CD4-positive, alpha-beta T cell (primary cell): Measurements from ENCODE around the gene TCF7L2. TPM values are rescaled to one million over a fixed set of nuclear protein-coding genes. Genes with fewer than 3 reads are reported as not detected.

Source experiments
- ATAC-seq: fragments of 200-7000 bp; cut with Tn5 transposase; one replicate; pipeline ENCODE4 v1.10.0; 2022; ENCODE audit warnings: mild to moderate bottlenecking; ENCODE audit not compliant: poor library complexity
- CTCF ChIA-PET: fragments of 350-600 bp; sonication (Branson Sonifier 250); formaldehyde crosslinking; loops from one replicate; lab custom pipeline; 2021; ENCODE audit warnings: antibody characterized with exemption, inconsistent platforms; lab: Charles Lee
- POLR2A ChIA-PET: fragments of 350-600 bp; sonication (Branson Sonifier 250); formaldehyde crosslinking; loops from one replicate; lab custom pipeline; 2021; ENCODE audit warnings: antibody characterized with exemption, inconsistent platforms; lab: Charles Lee
- DNase-seq, 14 experiments: peaks; one replicate each; pipeline ENCODE4 v3.0.0-alpha.2; 2013 to 2020; ENCODE audit warnings: mixed read lengths in 2 of 14
- H3K27ac ChIP-seq, 2 donors: one replicate each; pipeline versions ENCODE4 v1.5.1 to v1.7.0; 2013; ENCODE audit warnings: low read length in 2 of 2, low read depth in 1 of 2, mild to moderate bottlenecking in 1 of 2
- H3K27me3 ChIP-seq, 2 experiments: 1 replicate in 1 of 2; 2 replicates in 1 of 2; pipeline versions ENCODE4 v1.6.1 to v1.7.0; 2013; ENCODE audit warnings: low read length in 2 of 2, control low read depth in 1 of 2, mild to moderate bottlenecking in 1 of 2, moderate library complexity in 1 of 2; ENCODE audit not compliant: insufficient read depth in 2 of 2, control insufficient read depth in 1 of 2
- H3K36me3 ChIP-seq: one replicate; pipeline ENCODE4 v1.6.1; 2013; ENCODE audit warnings: low read length, control low read depth; ENCODE audit not compliant: insufficient read depth
- H3K4me1 ChIP-seq: one replicate; pipeline ENCODE4 v1.6.1; 2013; ENCODE audit warnings: low read length, control low read depth; ENCODE audit not compliant: insufficient read depth
- H3K4me3 ChIP-seq: one replicate; pipeline ENCODE4 v1.5.1; 2013; ENCODE audit warnings: mild to moderate bottlenecking, low read length, moderate library complexity
- H3K9me3 ChIP-seq, 2 experiments: 1 replicate in 1 of 2; 2 replicates in 1 of 2; pipeline versions ENCODE4 v1.6.1 to v1.7.0; 2013; ENCODE audit warnings: low read length in 2 of 2, mild to moderate bottlenecking in 2 of 2, control low read depth in 1 of 2, moderate library complexity in 1 of 2; ENCODE audit not compliant: control insufficient read depth in 1 of 2, insufficient read depth in 1 of 2
- H3K27ac Mint-ChIP-seq: one replicate; pipeline ENCODE4 v1.8.0; 2020; ENCODE audit warnings: mixed read lengths
- H3K27me3 Mint-ChIP-seq: one replicate; pipeline ENCODE4 v1.8.0; 2021; ENCODE audit warnings: mixed read lengths
- H3K36me3 Mint-ChIP-seq: one replicate; pipeline ENCODE4 v1.8.0; 2021; ENCODE audit warnings: low read depth, mixed read lengths
- H3K4me1 Mint-ChIP-seq: one replicate; pipeline ENCODE4 v1.8.0; 2021; ENCODE audit warnings: low read depth, mixed read lengths
- H3K4me3 Mint-ChIP-seq: one replicate; pipeline ENCODE4 v1.8.0; 2020; ENCODE audit warnings: mild to moderate bottlenecking, mixed read lengths
- H3K9me3 Mint-ChIP-seq: one replicate; pipeline ENCODE4 v1.8.0; 2020; ENCODE audit warnings: mixed read lengths
- intact Hi-C, 2 experiments: fragments of 100-400 bp; cut with DNase I in 1 of 2; cut with micrococcal nuclease in 1 of 2; formaldehyde crosslinking; loops; one replicate each; pipeline versions ENCODE4 v1.15.1 to v1.9.0; 2023 to 2025; cut with DNase I, micrococcal nuclease
- total RNA-seq, 174 experiments: library from RNA in 2 of 174; stranded (reverse) in 2 of 174; gene quantifications; one replicate each; pipeline ENCODE4 v1.2.3 and lab custom pipeline; 2021 to 2026
- TF ChIP-seq, protein P1 (sequence below): fragments of 200-600 bp; IDR thresholded peaks from one replicate; pipeline ENCODE4 v1.8.0; 2022; ENCODE audit warnings: antibody characterized with exemption, mild to moderate bottlenecking

Gene TCF7L2
- total RNA-seq, 2 experiments from 2014 or later: 4.2 to 4.4 TPM

DNA sequence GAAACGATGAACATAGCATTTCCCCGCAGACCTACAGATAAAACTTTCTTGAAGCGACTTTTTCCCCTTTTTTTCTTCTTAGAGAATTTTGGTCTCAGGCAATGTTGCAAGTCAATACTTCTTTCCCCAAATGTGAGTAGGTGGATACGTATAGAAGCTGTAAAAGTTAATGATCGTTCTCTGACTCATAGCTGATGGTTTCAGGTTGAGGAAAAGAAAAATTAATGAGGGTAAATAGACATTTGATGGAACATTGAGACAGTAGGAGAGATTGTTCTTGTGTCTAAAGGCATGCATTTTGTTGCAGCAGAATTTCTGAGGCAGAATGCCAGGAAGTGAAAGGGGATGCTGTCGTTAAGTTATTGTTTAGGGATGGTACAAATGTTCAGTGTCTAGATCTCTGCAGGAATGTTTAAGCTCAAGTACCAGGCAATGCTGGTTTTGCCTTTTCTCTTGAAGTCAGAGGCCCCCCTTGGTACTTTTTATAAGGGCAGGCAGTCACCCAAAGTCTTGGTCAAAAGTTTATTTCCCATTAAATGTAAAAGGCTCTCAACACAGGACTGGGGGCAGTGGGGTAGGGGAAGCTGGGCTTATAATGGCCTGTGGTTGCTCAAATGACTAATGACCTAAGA lies 9.3 kb downstream of the TCF7L2 start:
- Mint-ChIP-seq H3K36me3 (no peaks in the 10 kb centered on the region), H3K4me3 (no peak overlapping the region), H3K9me3 (no peaks in the 10 kb centered on the region), H3K27me3 (peaks cover 42% of the 10 kb centered on the region), H3K4me1 (peaks cover 11% of the 10 kb centered on the region), H3K27ac (no peak overlapping the region)
- CTCF ChIA-PET: no interaction called here
- Histone ChIP-seq H3K27ac (no peak overlapping the region), H3K36me3 (no peaks in the 10 kb centered on the region), H3K9me3 (no peaks in the 10 kb centered on the region), H3K4me3 (no peak overlapping the region), H3K4me1 (peaks cover 3% of the 10 kb centered on the region), H3K27me3 (peaks cover 6 to 19% of the 10 kb centered on the region in 2 experiments)
- POLR2A ChIA-PET: no interaction called here
- ATAC-seq: no peak
- DNase-seq: no peak
- intact Hi-C loops: no loop called here
- TF ChIP-seq, protein P1, sequence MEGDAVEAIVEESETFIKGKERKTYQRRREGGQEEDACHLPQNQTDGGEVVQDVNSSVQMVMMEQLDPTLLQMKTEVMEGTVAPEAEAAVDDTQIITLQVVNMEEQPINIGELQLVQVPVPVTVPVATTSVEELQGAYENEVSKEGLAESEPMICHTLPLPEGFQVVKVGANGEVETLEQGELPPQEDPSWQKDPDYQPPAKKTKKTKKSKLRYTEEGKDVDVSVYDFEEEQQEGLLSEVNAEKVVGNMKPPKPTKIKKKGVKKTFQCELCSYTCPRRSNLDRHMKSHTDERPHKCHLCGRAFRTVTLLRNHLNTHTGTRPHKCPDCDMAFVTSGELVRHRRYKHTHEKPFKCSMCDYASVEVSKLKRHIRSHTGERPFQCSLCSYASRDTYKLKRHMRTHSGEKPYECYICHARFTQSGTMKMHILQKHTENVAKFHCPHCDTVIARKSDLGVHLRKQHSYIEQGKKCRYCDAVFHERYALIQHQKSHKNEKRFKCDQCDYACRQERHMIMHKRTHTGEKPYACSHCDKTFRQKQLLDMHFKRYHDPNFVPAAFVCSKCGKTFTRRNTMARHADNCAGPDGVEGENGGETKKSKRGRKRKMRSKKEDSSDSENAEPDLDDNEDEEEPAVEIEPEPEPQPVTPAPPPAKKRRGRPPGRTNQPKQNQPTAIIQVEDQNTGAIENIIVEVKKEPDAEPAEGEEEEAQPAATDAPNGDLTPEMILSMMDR: no peak

DNA sequence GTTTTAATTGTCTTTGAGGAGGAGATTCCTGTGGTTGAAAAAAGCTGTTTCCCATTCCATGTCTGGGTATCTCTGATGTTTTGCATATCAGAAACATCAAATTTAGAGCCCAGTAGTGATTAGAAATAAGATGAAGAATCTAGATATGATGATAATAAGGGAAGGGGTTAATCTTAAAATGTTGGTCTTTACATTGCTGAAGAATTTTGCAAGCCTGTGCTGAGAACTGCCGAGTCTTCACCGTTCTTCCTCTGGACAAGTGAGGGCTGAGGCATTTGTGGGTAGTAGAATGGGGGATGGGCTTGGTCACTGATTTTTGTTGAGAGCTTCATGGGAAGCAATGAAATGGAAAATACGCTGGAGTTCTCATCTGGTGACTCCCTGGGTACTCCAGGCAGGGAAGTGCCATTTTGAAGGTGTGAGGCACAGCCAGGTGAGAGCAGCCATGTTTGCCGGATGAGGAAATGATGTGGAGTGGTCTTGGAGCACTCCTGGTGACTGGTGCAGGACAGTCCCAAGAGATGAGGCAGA lies 10.2 kb downstream of the TCF7L2 start:
- intact Hi-C loops: no loop called here
- H3K27me3 ChIP-seq: peaks cover 6 to 13% of the 10 kb centered on the region in 2 experiments
- Mint-ChIP-seq H3K9me3 (no peaks in the 10 kb centered on the region), H3K4me1 (peaks cover 9% of the 10 kb centered on the region), H3K27me3 (peaks cover 33% of the 10 kb centered on the region), H3K4me3 (no peak overlapping the region), H3K36me3 (no peaks in the 10 kb centered on the region), H3K27ac (no peak overlapping the region)
- no peak overlapping the region for H3K4me3 ChIP-seq
- ChIA-PET CTCF (no interaction called here), POLR2A (no interaction called here)
- TF ChIP-seq, protein P1: no peak
- no peak for ATAC-seq
- no peak for DNase-seq
- H3K9me3 ChIP-seq: no peaks in the 10 kb centered on the region
- no peaks in the 10 kb centered on the region for H3K36me3 ChIP-seq
- H3K27ac ChIP-seq: no peak overlapping the region
- peaks cover 3% of the 10 kb centered on the region for H3K4me1 ChIP-seq

DNA sequence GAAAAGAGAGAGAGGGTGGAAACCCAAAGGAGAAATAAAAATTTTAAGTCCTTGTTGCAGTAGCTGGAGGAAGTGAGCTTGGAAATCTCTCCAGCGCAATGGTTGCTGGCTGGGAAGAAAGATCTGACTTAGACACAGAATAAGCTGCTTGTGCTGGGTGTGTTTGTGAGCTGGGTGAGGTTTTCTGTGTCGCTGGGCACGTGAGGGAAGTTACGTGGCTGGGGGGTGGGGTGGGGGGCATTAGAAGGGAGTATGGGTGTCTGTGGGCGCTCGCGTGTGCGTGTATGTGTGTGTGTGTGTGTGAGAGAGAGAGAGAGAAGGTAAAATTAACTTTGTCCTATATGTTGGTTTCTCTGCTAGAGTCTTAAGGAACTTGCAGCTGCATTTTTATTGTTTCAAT lies 11.6 kb downstream of the TCF7L2 start:
- ATAC-seq (no peak), DNase-seq (no peak)
- peaks cover 3 to 7% of the 10 kb centered on the region in 2 experiments for H3K27me3 ChIP-seq
- H3K9me3 ChIP-seq: no peaks in the 10 kb centered on the region
- Mint-ChIP-seq H3K36me3 (no peaks in the 10 kb centered on the region), H3K27ac (no peak overlapping the region), H3K4me3 (no peak overlapping the region), H3K27me3 (peaks cover 19% of the 10 kb centered on the region), H3K4me1 (no peaks in the 10 kb centered on the region), H3K9me3 (no peaks in the 10 kb centered on the region)
- no peaks in the 10 kb centered on the region for H3K36me3 ChIP-seq
- no peaks in the 10 kb centered on the region for H3K4me1 ChIP-seq
- ChIA-PET POLR2A (no interaction called here), CTCF (no interaction called here)
- H3K27ac ChIP-seq: no peak overlapping the region
- TF ChIP-seq, protein P1: no peak
- no peak overlapping the region for H3K4me3 ChIP-seq
- intact Hi-C loops: no loop called here
